K562 (cell line): ENCODE measurements around the gene FAM200B. TPM values are rescaled to one million over a fixed set of nuclear protein-coding genes. Genes with fewer than 3 reads are reported as not detected.

ENCODE experiments used
- ATF7 ChIP-seq: fragments of 450-650 bp; IDR thresholded peaks from 2 replicates; pipeline ENCODE4 v1.7.1; 2014; ENCODE audit warnings: mild to moderate bottlenecking, moderate library complexity
- CBX3 ChIP-seq, 2 experiments: IDR thresholded peaks; 1 replicate in 1 of 2; 2 replicates in 1 of 2; pipeline ENCODE4 v1.6.1; 2012; ENCODE audit warnings: inconsistent platforms in 2 of 2, low read length in 2 of 2, borderline replicate concordance in 1 of 2, control low read depth in 1 of 2
- CSDE1 ChIP-seq, 2 experiments: fragments of 450-650 bp; IDR thresholded peaks; 2 replicates each; pipeline ENCODE4 v1.6.1; 2016; ENCODE audit warnings: mild to moderate bottlenecking in 1 of 2
- ELF1 ChIP-seq: fragments of 200-800 bp; sonication (Bioruptor generic); IDR thresholded peaks from 2 replicates; pipeline ENCODE4 v1.6.1; 2016; ENCODE audit warnings: missing genetic modification characterization, missing compliant biosample characterization
- ETV6 ChIP-seq, 3 experiments: fragments of 150-350 bp in 1 of 3; sonication (generic) in 1 of 3; formaldehyde crosslinking in 1 of 3; IDR thresholded peaks; 2 replicates each; pipeline versions ENCODE4 v1.6.1 to v1.8.0; 2014 to 2022; ENCODE audit warnings: borderline replicate concordance in 2 of 3, low read depth in 2 of 3, antibody characterized with exemption in 1 of 3, low read length in 1 of 3, mild to moderate bottlenecking in 1 of 3, missing genetic modification reagents in 1 of 3
- GABPA ChIP-seq: fragments of 200-800 bp; sonication (Bioruptor generic); conservative IDR thresholded peaks from 2 replicates; pipeline ENCODE4 v1.6.1; 2016; ENCODE audit warnings: low read depth, missing genetic modification characterization, missing compliant biosample characterization
- HDAC3 ChIP-seq: fragments of 450-650 bp; IDR thresholded peaks from 2 replicates; pipeline ENCODE4 v1.6.1; 2018; ENCODE audit warnings: borderline replicate concordance, mild to moderate bottlenecking, moderate library complexity; ENCODE audit not compliant: partially characterized antibody
- MEIS2 ChIP-seq: fragments of 450-650 bp; IDR thresholded peaks from 2 replicates; pipeline ENCODE4 v1.6.1; 2014; ENCODE audit warnings: mild to moderate bottlenecking; ENCODE audit not compliant: partially characterized antibody
- NFE2L1 ChIP-seq: fragments of 450-650 bp; IDR thresholded peaks from 2 replicates; pipeline ENCODE4 v1.6.1; 2016; ENCODE audit warnings: missing genetic modification characterization, low read depth, mild to moderate bottlenecking, missing compliant biosample characterization, moderate library complexity, borderline replicate concordance
- SMAD1 ChIP-seq: fragments of 150-350 bp; IDR thresholded peaks from 2 replicates; pipeline ENCODE4 v1.6.1; 2014; ENCODE audit warnings: low read length, low read depth; ENCODE audit not compliant: partially characterized antibody
- TFAM ChIP-seq: fragments of 250-450 bp; sonication (Bioruptor Pico); conservative IDR thresholded peaks from 2 replicates; pipeline ENCODE4 v1.5.0; 2021; ENCODE audit warnings: mild to moderate bottlenecking, moderate library complexity
- ZFP36 ChIP-seq: fragments of 150-350 bp; IDR thresholded peaks from 2 replicates; pipeline ENCODE4 v1.6.1; 2018; ENCODE audit warnings: low read length, low read depth; ENCODE audit not compliant: partially characterized antibody
- ZNF445 ChIP-seq: fragments of 250-450 bp; sonication (Bioruptor Pico); IDR thresholded peaks from 2 replicates; pipeline ENCODE4 v1.4.0; 2020; ENCODE audit warnings: low read depth, mild to moderate bottlenecking, moderate library complexity
- polyA plus RNA-seq, 8 experiments: library from polyadenylated mRNA; depleted of rRNA in 4 of 8; stranded (reverse) in 5 of 8; unstranded in 3 of 8; fragments of >200 nt; fragmentation: Nextera tagmentation in 2 of 8; fragmentation: Illumina TruSeq in 1 of 8; extraction: Ambion mirVana in 2 of 8; extraction: Trizol in 1 of 8; gene quantifications; 2 replicates each; pipeline versions ENCODE4 v1.2.1 to v1.2.3, GENCODE V29; 2011 to 2014; ENCODE audit warnings: inconsistent platforms in 1 of 8, missing spikeins in 1 of 8
- total RNA-seq, 7 experiments: library from RNA; depleted of rRNA in 6 of 7; stranded (reverse); fragments of >200 nt in 6 of 7; fragmentation: Illumina TruSeq in 2 of 7; extraction: Trizol in 2 of 7; gene quantifications; 2 replicates each; pipeline versions ENCODE4 v1.2.1 to v1.2.3, GENCODE V29; 2011 to 2021; ENCODE audit warnings: low replicate concordance in 1 of 7
- TF ChIP-seq, protein P1 (sequence below), 2 experiments: fragments of 450-650 bp; conservative IDR thresholded peaks; 2 replicates each; pipeline ENCODE4 v1.6.1; 2017; ENCODE audit warnings: mild to moderate bottlenecking in 2 of 2, moderate library complexity in 2 of 2
- TF ChIP-seq, protein P2 (sequence below): fragments of 250-450 bp; sonication (Bioruptor Pico); IDR thresholded peaks from 2 replicates; pipeline ENCODE4 v1.4.0; 2020; ENCODE audit warnings: mild to moderate bottlenecking, moderate library complexity
- TF ChIP-seq, protein P3 (sequence below): sonication (generic); formaldehyde crosslinking; IDR thresholded peaks from 2 replicates; pipeline ENCODE4 v1.8.1; 2022; ENCODE audit warnings: missing genetic modification reagents
- TF ChIP-seq, protein P4 (sequence below): fragments of 250-450 bp; sonication (Bioruptor Pico); IDR thresholded peaks from 2 replicates; pipeline ENCODE4 v1.8.0; 2021; ENCODE audit warnings: moderate library complexity, mild to moderate bottlenecking, inconsistent platforms

The FAM200B gene
- total and polyA plus RNA-seq, 9 of the 15 experiments (the other 6 are each of a cell fraction or from before 2014, with no cell fraction given) = 17.4 to 48.0 (median 25.5) TPM

DNA sequence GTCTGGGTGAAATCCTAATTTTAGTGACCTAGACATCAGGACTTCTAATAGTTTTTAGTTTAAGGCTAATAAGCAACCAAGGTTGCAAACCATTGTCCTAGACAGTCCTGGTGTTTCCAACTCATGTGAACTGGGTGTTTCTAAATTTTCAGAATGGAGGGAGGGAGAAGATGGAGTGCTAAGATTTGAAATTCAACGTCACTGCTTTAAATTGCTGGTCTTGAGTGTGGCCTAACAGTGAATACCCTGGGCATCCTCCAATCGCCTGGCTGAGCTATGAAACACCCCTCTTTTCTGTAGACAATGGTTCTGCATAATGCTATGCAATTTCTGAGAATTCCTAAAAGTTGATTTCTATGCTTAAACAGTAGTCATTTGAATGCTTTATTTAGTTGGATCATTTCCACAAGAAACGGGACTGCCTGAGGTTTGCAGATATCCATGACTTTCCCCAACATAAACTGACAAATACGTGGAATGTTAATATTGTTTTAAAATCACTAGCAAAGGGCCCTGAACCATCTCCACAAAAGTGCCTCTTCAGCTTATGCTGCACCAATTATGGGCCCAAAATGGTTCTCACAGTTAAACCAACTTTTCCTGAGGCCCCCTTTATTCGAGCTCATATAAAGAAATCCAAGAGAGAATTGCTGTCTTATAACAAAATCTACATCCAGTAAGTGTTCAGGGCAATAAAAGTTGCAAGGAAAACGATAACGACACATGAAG, 27.6 kb upstream of the FAM200B start (continued):
- TF ChIP-seq TFAM = no peak
- TF ChIP-seq GABPA (tag) = no peak
- TF ChIP-seq, protein P1, sequence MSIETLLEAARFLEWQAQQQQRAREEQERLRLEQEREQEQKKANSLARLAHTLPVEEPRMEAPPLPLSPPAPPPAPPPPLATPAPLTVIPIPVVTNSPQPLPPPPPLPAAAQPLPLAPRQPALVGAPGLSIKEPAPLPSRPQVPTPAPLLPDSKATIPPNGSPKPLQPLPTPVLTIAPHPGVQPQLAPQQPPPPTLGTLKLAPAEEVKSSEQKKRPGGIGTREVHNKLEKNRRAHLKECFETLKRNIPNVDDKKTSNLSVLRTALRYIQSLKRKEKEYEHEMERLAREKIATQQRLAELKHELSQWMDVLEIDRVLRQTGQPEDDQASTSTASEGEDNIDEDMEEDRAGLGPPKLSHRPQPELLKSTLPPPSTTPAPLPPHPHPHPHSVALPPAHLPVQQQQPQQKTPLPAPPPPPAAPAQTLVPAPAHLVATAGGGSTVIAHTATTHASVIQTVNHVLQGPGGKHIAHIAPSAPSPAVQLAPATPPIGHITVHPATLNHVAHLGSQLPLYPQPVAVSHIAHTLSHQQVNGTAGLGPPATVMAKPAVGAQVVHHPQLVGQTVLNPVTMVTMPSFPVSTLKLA (conservative IDR thresholded peaks at IDR 0.05) = peak in 1 of 2 experiments; percentile 48; a peak in 1 of 4 replicates
- no peak for TF ChIP-seq CSDE1 (IDR thresholded peaks at IDR 0.05)
- TF ChIP-seq CBX3 (IDR thresholded peaks at IDR 0.05; ENCODE audit: borderline replicate concordance in 1 of 2, low read length in 2 of 2) = no peak
- TF ChIP-seq NFE2L1 (tag) = no peak
- no peak for TF ChIP-seq ZFP36
- TF ChIP-seq ETV6 (IDR thresholded peaks at IDR 0.05; ENCODE audit: borderline replicate concordance in 1 of 2, low read depth in 2 of 2, low read length in 1 of 2) = no peak
- TF ChIP-seq ETV6 (CRISPR knock-in tag; IDR thresholded peaks at IDR 0.05; ENCODE audit: borderline replicate concordance) = no peak
- TF ChIP-seq ZNF445 = no peak
- TF ChIP-seq, protein P2, sequence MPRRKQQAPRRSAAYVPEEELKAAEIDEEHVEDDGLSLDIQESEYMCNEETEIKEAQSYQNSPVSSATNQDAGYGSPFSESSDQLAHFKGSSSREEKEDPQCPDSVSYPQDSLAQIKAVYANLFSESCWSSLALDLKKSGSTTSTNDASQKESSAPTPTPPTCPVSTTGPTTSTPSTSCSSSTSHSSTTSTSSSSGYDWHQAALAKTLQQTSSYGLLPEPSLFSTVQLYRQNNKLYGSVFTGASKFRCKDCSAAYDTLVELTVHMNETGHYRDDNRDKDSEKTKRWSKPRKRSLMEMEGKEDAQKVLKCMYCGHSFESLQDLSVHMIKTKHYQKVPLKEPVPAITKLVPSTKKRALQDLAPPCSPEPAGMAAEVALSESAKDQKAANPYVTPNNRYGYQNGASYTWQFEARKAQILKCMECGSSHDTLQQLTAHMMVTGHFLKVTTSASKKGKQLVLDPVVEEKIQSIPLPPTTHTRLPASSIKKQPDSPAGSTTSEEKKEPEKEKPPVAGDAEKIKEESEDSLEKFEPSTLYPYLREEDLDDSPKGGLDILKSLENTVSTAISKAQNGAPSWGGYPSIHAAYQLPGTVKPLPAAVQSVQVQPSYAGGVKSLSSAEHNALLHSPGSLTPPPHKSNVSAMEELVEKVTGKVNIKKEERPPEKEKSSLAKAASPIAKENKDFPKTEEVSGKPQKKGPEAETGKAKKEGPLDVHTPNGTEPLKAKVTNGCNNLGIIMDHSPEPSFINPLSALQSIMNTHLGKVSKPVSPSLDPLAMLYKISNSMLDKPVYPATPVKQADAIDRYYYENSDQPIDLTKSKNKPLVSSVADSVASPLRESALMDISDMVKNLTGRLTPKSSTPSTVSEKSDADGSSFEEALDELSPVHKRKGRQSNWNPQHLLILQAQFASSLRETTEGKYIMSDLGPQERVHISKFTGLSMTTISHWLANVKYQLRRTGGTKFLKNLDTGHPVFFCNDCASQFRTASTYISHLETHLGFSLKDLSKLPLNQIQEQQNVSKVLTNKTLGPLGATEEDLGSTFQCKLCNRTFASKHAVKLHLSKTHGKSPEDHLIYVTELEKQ (CRISPR knock-in tag) = no peak
- TF ChIP-seq ATF7 = peak; percentile 39; the same call in 1 of the 2 replicates
- TF ChIP-seq SMAD1 = no peak
- TF ChIP-seq, protein P3, sequence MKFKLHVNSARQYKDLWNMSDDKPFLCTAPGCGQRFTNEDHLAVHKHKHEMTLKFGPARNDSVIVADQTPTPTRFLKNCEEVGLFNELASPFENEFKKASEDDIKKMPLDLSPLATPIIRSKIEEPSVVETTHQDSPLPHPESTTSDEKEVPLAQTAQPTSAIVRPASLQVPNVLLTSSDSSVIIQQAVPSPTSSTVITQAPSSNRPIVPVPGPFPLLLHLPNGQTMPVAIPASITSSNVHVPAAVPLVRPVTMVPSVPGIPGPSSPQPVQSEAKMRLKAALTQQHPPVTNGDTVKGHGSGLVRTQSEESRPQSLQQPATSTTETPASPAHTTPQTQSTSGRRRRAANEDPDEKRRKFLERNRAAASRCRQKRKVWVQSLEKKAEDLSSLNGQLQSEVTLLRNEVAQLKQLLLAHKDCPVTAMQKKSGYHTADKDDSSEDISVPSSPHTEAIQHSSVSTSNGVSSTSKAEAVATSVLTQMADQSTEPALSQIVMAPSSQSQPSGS (CRISPR knock-in tag) = no peak
- TF ChIP-seq MEIS2 = no peak
- no peak for TF ChIP-seq ELF1
- TF ChIP-seq, protein P4, sequence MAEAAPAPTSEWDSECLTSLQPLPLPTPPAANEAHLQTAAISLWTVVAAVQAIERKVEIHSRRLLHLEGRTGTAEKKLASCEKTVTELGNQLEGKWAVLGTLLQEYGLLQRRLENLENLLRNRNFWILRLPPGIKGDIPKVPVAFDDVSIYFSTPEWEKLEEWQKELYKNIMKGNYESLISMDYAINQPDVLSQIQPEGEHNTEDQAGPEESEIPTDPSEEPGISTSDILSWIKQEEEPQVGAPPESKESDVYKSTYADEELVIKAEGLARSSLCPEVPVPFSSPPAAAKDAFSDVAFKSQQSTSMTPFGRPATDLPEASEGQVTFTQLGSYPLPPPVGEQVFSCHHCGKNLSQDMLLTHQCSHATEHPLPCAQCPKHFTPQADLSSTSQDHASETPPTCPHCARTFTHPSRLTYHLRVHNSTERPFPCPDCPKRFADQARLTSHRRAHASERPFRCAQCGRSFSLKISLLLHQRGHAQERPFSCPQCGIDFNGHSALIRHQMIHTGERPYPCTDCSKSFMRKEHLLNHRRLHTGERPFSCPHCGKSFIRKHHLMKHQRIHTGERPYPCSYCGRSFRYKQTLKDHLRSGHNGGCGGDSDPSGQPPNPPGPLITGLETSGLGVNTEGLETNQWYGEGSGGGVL = no peak
- TF ChIP-seq HDAC3 = no peak
